GM21717 (cell line): ENCODE measurements around the gene LUC7L.

Experiments
- ATAC-seq: cut with Tn5 transposase; IDR thresholded peaks from one replicate; pipeline ENCODE4 v1.9.1; 2021; ENCODE audit warnings: mild to moderate bottlenecking, moderate library complexity; ENCODE audit not compliant: unreplicated experiment

Gene LUC7L

DNA sequence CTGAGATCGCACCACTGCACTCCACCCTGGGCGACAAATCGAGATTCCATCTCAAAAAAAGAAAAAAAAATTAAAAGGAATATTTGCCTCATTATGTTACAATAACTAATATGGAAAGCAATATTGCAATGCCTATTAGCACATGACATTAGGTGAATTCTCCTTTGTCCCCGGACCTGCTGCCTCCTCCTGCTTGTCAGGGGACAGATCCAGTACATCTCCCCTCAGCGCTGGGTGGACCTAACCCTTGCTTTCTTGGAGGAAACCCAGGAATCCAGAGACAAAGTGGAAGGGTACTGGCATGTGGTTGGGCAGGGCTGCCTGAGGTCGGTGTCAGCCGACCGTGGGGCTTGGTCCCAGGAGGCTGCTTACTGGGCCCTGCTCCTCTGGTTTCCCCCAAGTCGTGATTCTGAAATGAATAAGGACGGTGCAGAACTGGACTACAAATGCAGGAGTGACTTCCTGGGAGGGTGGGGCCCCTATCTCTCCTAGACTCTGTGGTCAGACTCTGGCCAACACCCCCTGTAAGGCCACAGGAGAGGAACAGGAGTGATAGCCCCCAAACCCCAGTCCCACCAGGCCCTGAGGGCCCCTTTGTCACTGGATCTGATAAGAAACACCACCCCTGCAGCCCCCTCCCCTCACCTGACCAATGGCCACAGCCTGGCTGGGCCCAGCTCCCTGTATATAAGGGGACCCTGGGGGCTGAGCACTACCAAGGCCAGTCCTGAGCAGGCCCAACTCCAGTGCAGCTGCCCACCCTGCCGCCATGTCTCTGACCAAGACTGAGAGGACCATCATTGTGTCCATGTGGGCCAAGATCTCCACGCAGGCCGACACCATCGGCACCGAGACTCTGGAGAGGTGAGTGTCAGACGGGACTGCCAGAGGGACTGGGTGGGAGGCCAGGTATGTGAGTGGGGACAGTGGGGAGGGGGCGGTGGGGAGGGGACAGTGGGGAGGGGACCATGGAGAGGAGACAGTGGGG is 76.8 kb downstream of the LUC7L start, which contains the start of gene HBZ:
TSS of gene HBZ (plus strand) at position 504 of the 988 bp plus-strand sequence. CDS start at position 770, 266 bp downstream.
- no peak for ATAC-seq

DNA sequence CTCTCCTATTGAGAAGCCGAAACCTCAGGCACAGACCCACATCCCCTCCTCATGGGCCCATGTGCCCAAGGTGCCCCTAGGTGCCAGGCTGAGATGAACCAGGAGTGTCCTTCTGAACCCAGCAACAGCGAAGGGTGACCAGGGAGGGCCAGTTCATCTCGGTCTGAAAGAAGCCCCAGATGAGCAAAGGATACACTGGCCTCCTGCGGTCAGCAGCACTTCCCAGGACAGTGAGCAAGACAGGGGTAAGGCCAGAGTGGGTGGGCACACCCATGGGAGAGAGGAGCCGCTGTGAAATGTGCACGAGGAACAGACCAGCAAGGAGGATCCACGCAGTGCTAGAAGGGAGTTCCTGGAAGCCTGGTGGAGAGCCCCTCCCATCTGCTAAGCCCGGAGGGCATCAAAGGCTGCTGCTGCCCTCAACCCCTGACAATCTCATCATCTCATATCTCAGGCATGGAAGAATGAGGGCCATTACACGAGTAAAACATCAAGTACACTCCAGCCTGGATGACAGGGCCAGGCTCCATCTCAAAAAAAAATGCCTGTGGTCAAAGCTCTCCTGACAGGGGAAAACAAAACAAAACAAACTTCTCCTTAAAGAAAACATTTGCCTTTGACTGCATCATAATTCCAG is 80.1 kb downstream of the LUC7L start:
- no peak for ATAC-seq

DNA sequence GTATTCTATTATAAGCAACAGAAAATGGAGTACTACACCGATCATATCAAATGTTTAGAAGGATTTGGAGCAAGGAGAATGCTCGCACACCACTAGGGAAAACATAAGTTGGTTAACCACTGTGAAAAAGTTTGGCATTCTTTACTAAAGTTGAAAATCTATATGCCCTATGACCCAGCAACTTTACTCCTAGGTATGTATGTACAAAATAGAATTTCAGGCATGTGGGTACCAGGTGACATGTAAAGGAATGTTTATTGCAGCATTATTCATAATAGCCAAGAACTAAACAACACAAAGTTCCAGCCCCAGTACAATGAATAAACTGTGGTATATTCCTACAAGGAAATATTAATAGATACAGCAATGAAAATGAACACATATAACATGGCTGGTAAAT is 82.6 kb downstream of the LUC7L start:
- ATAC-seq = no peak

DNA sequence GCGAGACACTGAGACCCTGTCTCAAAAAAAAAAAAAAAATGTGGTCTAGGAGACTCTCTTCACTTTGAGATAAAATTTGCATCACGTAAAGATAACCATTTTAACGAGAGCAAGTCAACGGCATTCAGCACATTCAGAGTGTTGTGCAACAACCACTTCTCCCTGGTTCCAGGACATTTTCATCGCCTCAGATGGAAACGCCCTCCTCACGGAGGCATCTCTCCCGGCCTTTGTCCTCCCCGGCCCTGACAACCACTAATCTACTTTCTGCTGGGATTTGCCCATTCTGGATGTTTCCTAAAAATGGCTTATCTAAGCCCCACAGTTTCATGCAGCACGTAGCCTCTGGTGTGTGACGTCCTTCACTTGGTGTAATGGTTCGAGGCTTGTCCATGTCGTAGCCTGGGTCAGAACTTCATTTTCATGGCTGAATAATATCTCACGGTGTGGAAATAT is 84.4 kb downstream of the LUC7L start:
- ATAC-seq = no peak

DNA sequence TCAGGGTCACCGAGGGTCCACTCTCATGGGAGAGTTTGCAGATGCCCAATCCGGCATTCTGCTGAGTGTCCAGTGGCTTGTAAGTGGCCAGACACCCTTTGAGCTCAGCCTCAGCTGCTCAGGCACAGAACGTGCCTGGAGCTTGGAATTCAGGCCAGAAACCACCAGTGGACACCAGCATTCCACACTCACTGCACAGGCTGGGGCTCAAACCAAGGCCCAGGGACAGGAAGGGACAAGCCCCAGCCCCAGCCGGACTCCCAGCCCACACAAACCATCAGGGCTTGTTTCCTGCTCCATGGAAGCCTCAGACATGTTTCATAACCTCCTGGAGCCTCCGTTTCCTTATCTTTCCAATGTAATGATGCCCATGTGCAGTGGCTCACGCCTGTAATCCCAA is 85.8 kb downstream of the LUC7L start:
- no peak for ATAC-seq

DNA sequence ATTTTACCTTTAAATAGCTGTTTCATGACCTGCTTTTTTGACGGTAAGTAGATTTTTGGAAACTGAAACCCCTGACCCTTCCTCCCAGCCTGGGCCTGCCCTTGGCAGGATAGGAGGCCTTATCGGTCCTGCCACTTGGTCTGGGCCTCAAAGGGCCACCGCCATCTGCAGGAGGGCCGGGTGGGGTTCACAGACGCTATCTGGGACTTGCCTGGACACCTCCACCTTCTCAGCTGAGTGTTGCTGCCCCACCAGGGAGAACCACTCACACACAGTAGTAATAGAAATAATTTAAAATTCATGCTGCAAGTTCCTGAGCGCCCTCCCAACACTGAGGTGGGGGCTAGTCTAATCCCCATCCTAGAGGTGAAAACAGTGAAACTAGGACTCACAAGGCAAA is 86.2 kb downstream of the LUC7L start:
- no peak for ATAC-seq

DNA sequence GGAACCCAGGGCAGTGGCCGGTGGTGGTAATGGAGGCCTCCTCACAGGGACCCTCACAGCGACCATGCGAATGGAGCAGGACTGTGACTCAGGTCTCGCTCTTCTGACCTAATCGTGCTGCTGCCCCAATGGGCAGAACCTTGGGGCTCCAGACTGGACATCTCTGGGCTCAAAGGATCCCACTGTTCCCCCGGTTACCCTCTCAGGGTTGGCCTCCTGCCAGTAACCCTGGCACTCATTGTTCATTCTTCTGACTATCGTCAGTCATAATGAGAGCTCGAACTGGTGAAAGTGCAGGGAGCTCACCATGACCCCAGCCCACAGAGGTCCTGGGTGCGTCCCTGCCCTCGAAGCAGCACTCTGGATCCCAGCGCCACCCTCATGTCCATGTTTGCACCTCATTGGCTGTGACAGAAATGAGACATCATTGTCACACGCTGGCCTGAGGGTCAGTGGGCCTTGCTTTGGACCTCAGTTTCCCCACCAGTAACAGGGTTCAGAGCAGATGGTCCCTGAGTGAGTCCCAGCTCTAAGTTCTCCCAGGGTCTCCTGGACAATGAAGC is 86.8 kb downstream of the LUC7L start:
- ATAC-seq = no peak

DNA sequence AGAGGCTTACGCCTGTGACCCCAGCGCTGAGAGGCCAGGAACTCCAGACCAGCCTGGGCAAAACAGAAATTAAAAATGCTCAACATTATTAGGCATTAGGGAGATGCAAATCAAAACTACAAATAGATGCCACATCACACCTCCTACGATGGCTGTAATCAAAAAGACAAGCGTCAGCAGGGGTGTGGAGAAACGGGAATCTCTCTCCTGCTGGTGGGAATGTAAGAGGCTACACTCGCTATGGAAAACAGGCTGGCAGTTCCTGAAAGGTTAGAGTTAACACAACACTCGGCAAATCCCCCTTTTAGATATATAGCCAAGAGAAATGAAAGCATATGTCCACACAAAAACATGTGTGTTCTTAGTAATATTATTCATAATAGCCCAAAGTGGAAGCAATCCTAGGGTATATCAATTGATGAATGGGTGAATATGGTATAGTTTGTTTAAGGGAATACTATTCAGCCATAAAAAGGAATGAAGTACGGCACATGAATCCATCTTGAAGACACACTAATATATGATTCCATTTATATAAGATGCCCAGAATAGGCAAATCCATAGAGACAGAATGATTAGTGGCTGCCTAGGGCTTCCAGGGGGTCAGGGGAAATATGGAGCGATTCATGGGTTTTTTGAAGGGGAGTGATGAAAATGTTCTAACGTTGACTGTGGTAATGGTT is 88.9 kb downstream of the LUC7L start:
- no peak for ATAC-seq
